ENCODE data around the gene MPHOSPH6.

The MPHOSPH6 gene

GRCh38 chr16:82184213-82184612 is 14.2 kb upstream of the MPHOSPH6 start:
- TF ChIP-seq SUZ12 (IDR thresholded peaks at IDR 0.05; ENCODE audit: extremely low read depth, insufficient read depth, insufficient read length) = no peak
- TF ChIP-seq ZNF274 (IDR thresholded peaks at IDR 0.05; ENCODE audit: low read depth, low read length) = no peak
- no peak for TF ChIP-seq YY1 (IDR thresholded peaks at IDR 0.05; ENCODE audit: insufficient read depth, insufficient read length)
- Histone ChIP-seq H3K4me3 (ENCODE audit: insufficient read length, low read depth) (no peak overlapping the region), H3K9ac (ENCODE audit: insufficient read length, low read depth) (no peak overlapping the region), H3K4me1 (ENCODE audit: insufficient read depth, insufficient read length) (no peaks in the 10 kb centered on the region), H3K27me3 (ENCODE audit: insufficient read depth, insufficient read length) (no peaks in the 10 kb centered on the region), H3K36me3 (ENCODE audit: insufficient read depth, insufficient read length, low read length) (no peaks in the 10 kb centered on the region), H3K9me3 (ENCODE audit: insufficient read depth, low read length) (no peaks in the 10 kb centered on the region)
- DNase-seq (ENCODE audit: low read depth, low spot score) = no peak

DNA sequence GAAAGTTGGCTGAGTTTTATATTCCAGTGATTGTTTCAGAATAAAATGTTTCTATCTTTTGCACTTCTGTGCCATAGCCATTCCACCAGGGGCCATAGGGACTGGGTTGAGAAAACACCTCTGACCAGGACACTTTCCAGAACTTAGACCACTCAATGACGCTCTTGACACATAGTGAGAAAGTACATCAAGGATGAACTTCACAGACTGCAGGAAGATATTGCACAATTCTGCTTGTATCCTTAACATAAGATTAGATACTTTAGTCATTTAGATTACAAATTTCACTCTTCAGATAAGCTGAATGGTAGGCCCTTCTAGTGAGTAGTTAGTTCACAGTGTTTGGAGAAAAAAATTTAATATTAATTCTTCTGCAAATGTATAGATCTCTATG is 13.0 kb upstream of the MPHOSPH6 start:
- H3K27me3 ChIP-seq (ENCODE audit: insufficient read depth, insufficient read length) = no peaks in the 10 kb centered on the region
- H3K36me3 ChIP-seq (ENCODE audit: insufficient read depth, insufficient read length, low read length) = no peaks in the 10 kb centered on the region
- no peak for TF ChIP-seq SUZ12 (IDR thresholded peaks at IDR 0.05; ENCODE audit: extremely low read depth, insufficient read depth, insufficient read length)
- no peaks in the 10 kb centered on the region for H3K9me3 ChIP-seq (ENCODE audit: insufficient read depth, low read length)
- no peak overlapping the region for H3K9ac ChIP-seq (ENCODE audit: insufficient read length, low read depth)
- no peaks in the 10 kb centered on the region for H3K4me1 ChIP-seq (ENCODE audit: insufficient read depth, insufficient read length)
- H3K4me3 ChIP-seq (ENCODE audit: insufficient read length, low read depth) = no peak overlapping the region
- DNase-seq (ENCODE audit: low read depth, low spot score) = no peak

DNA sequence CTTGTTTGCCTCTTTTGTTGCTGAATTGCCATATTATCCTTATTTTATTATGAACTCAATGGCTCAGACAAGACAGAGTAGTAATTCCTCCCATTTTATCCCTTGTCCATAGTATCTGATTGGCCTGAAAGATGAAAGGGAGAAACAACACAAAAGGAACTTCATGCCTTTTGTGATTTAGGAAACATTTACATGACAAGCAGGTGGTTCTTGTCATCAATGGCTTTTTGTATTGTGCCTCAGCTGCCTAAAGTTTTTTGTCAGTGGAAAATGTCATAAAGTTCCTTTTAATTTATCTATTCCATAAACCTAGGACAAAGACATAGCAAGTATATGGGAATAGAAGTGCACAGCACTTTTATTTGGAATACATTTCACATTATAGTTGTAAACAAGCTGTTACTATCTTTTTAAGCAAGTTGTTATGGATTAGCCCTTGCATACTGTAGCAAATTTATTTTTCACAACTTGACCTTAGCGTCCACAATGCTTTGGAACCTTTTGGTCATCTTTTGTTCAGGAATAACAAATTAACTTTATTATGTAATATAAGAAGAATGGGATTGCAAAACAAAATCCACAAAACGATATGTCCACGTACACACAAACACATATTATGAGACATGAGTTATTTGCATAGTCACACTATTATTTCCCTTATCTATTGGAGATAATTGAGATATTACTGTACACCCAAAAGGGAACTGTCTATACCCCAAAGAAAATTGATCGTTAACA is 12.4 kb upstream of the MPHOSPH6 start:
- no peaks in the 10 kb centered on the region for H3K4me1 ChIP-seq (ENCODE audit: insufficient read depth, insufficient read length)
- TF ChIP-seq SUZ12 (IDR thresholded peaks at IDR 0.05; ENCODE audit: extremely low read depth, insufficient read depth, insufficient read length) (no peak), YY1 (IDR thresholded peaks at IDR 0.05; ENCODE audit: insufficient read depth, insufficient read length) (no peak), ZNF274 (IDR thresholded peaks at IDR 0.05; ENCODE audit: low read depth, low read length) (no peak)
- no peak for DNase-seq (ENCODE audit: low read depth, low spot score)

GRCh38 chr16:82181461-82182185 is 11.6 kb upstream of the MPHOSPH6 start:
- H3K9me3 ChIP-seq (ENCODE audit: insufficient read depth, low read length) = no peaks in the 10 kb centered on the region
- no peak overlapping the region for H3K9ac ChIP-seq (ENCODE audit: insufficient read length, low read depth)
- no peak overlapping the region for H3K4me3 ChIP-seq (ENCODE audit: insufficient read length, low read depth)
- no peaks in the 10 kb centered on the region for H3K4me1 ChIP-seq (ENCODE audit: insufficient read depth, insufficient read length)
- no peaks in the 10 kb centered on the region for H3K27me3 ChIP-seq (ENCODE audit: insufficient read depth, insufficient read length)
- H3K36me3 ChIP-seq (ENCODE audit: insufficient read depth, insufficient read length, low read length) = no peaks in the 10 kb centered on the region
- no peak for DNase-seq (ENCODE audit: low read depth, low spot score)
- TF ChIP-seq ZNF274 (IDR thresholded peaks at IDR 0.05; ENCODE audit: low read depth, low read length) (no peak), SUZ12 (IDR thresholded peaks at IDR 0.05; ENCODE audit: extremely low read depth, insufficient read depth, insufficient read length) (no peak), YY1 (IDR thresholded peaks at IDR 0.05; ENCODE audit: insufficient read depth, insufficient read length) (no peak)

More for the DNA sequence above, 12.4 kb upstream of the MPHOSPH6 start:
- Histone ChIP-seq H3K9ac (ENCODE audit: insufficient read length, low read depth) (no peak overlapping the region), H3K4me3 (ENCODE audit: insufficient read length, low read depth) (no peak overlapping the region), H3K27me3 (ENCODE audit: insufficient read depth, insufficient read length) (no peaks in the 10 kb centered on the region), H3K9me3 (ENCODE audit: insufficient read depth, low read length) (no peaks in the 10 kb centered on the region), H3K36me3 (ENCODE audit: insufficient read depth, insufficient read length, low read length) (no peaks in the 10 kb centered on the region)

DNA sequence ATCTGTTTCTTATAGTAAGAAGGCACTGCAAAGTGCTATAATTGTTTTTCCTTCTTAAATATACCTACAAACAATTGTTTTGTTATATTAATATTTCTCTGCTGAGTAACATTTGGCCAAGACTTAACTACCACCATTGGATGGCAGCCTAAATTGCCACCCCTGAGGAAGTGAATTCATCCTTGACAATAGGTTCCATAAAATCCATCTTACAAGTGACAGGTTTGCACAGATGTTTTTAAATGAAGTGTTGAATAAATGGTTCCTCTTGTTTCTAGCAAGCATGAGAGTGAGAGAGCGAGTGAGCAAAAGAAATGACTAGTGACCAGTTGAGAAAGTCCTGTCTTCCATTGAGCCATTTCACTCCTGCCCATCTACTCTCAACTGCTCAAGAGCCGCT is 8.3 kb upstream of the MPHOSPH6 start:
- Histone ChIP-seq H3K36me3 (ENCODE audit: insufficient read depth, insufficient read length, low read length) (no peaks in the 10 kb centered on the region), H3K4me1 (ENCODE audit: insufficient read depth, insufficient read length) (no peaks in the 10 kb centered on the region)
- DNase-seq (ENCODE audit: low read depth, low spot score) = no peak

DNA sequence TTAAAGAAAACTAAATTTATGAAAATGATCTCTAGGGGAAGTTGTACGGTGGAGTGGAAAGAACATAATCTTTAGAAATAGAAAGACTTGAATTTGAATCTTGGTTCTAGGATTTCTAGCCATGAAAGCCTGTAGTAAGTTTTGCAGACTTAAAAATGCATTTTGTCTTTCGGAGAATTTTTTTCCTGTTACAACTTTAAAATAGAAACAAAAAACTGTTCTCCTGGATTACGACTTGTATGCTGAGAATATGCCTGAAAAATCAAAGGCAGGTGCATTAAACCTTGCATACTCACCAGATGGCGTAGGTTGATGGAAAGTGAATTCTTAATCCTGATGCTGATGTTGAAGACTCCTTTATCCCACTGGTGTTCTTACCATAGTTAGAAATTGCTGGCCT is 7.5 kb upstream of the MPHOSPH6 start:
- H3K9me3 ChIP-seq (ENCODE audit: insufficient read depth, low read length) = no peaks in the 10 kb centered on the region
- no peaks in the 10 kb centered on the region for H3K27me3 ChIP-seq (ENCODE audit: insufficient read depth, insufficient read length)
- DNase-seq (ENCODE audit: low read depth, low spot score) = no peak
- H3K9ac ChIP-seq (ENCODE audit: insufficient read length, low read depth) = no peak overlapping the region
- H3K36me3 ChIP-seq (ENCODE audit: insufficient read depth, insufficient read length, low read length) = no peaks in the 10 kb centered on the region
- no peak for TF ChIP-seq YY1 (IDR thresholded peaks at IDR 0.05; ENCODE audit: insufficient read depth, insufficient read length)
- TF ChIP-seq ZNF274 (IDR thresholded peaks at IDR 0.05; ENCODE audit: low read depth, low read length) = no peak
- TF ChIP-seq SUZ12 (IDR thresholded peaks at IDR 0.05; ENCODE audit: extremely low read depth, insufficient read depth, insufficient read length) = no peak
- H3K4me1 ChIP-seq (ENCODE audit: insufficient read depth, insufficient read length) = no peaks in the 10 kb centered on the region
- H3K4me3 ChIP-seq (ENCODE audit: insufficient read length, low read depth) = no peak overlapping the region

More for the DNA sequence above, 8.3 kb upstream of the MPHOSPH6 start:
- H3K27me3 ChIP-seq (ENCODE audit: insufficient read depth, insufficient read length) = no peaks in the 10 kb centered on the region
- TF ChIP-seq ZNF274 (IDR thresholded peaks at IDR 0.05; ENCODE audit: low read depth, low read length) (no peak), SUZ12 (IDR thresholded peaks at IDR 0.05; ENCODE audit: extremely low read depth, insufficient read depth, insufficient read length) (no peak), YY1 (IDR thresholded peaks at IDR 0.05; ENCODE audit: insufficient read depth, insufficient read length) (no peak)
- H3K9ac ChIP-seq (ENCODE audit: insufficient read length, low read depth) = no peak overlapping the region
- no peaks in the 10 kb centered on the region for H3K9me3 ChIP-seq (ENCODE audit: insufficient read depth, low read length)
- H3K4me3 ChIP-seq (ENCODE audit: insufficient read length, low read depth) = no peak overlapping the region

DNA sequence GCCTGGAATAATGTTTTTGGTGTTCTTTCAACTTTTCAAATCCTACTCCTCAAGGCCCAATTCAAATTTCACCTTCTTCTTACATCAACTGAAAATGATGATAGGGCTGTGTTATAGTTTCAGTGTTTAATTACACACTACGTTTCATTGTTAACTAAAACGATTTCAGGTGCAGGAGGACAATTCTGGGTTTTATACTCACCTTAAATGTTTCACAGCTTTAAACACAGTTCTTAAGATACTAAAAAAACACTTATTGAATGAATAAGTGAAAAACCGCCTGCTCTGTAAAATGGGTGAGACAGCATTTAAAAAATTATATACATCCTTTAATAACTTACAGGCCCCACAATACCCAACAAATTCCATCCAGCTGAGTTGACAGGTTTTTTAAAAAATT is 6.2 kb upstream of the MPHOSPH6 start:
- H3K9me3 ChIP-seq (ENCODE audit: insufficient read depth, low read length) = peaks cover 7% of the 10 kb centered on the region; the same call in 1 of the 2 replicates
- no peak overlapping the region for H3K4me3 ChIP-seq (ENCODE audit: insufficient read length, low read depth)
- peaks cover 2% of the 10 kb centered on the region for H3K27me3 ChIP-seq (ENCODE audit: insufficient read depth, insufficient read length)
- no peaks in the 10 kb centered on the region for H3K36me3 ChIP-seq (ENCODE audit: insufficient read depth, insufficient read length, low read length)
- H3K9ac ChIP-seq (ENCODE audit: insufficient read length, low read depth) = no peak overlapping the region
- no peak for DNase-seq (ENCODE audit: low read depth, low spot score)
- no peaks in the 10 kb centered on the region for H3K4me1 ChIP-seq (ENCODE audit: insufficient read depth, insufficient read length)
- TF ChIP-seq SUZ12 (IDR thresholded peaks at IDR 0.05; ENCODE audit: extremely low read depth, insufficient read depth, insufficient read length) (no peak), YY1 (IDR thresholded peaks at IDR 0.05; ENCODE audit: insufficient read depth, insufficient read length) (no peak), ZNF274 (IDR thresholded peaks at IDR 0.05; ENCODE audit: low read depth, low read length) (no peak)

Measured in NT2/D1 (cell line).